Panc1 (cell line): Measurements from ENCODE around the gene TAF1A. TPM values are rescaled to one million over a fixed set of nuclear protein-coding genes. Genes with fewer than 3 reads are reported as not detected.

ENCODE experiments used
- ATAC-seq: fragments of 200-7000 bp; cut with Tn5 transposase; 2 replicates; pipeline ENCODE4 v1.9.1; 2020; ENCODE audit warnings: mild to moderate bottlenecking, moderate library complexity
- BruUV-seq: library from RNA; stranded (reverse); fragments of 400-500 nt; replicated peaks from 2 replicates; lab custom pipeline; 2021; lab: Mats Ljungman, UMichigan
- CTCF ChIA-PET: fragments of 300-600 bp; sonication (Branson Sonifier 250); formaldehyde crosslinking; loops from one replicate; lab custom pipeline; 2022; ENCODE audit warnings: antibody characterized with exemption; lab: Charles Lee
- POLR2A ChIA-PET: fragments of 300-600 bp; sonication (Branson Sonifier 250); formaldehyde crosslinking; loops from one replicate; lab custom pipeline; 2022; ENCODE audit warnings: antibody characterized with exemption; lab: Charles Lee
- DNase-seq: peaks from one replicate; pipeline ENCODE4 v3.0.0-alpha.2; 2010; ENCODE audit warnings: low read depth, low spot score
- H3K27ac ChIP-seq: 2 replicates; pipeline ENCODE4 v1.5.1; 2011; ENCODE audit warnings: mild to moderate bottlenecking, low read length, inconsistent platforms
- H3K27me3 ChIP-seq: fragments of 200-500 bp; sonication (Bioruptor generic); 2 replicates; pipeline ENCODE4 v1.6.0; 2014; ENCODE audit warnings: low read length, inconsistent platforms; ENCODE audit not compliant: control insufficient read depth, insufficient read depth
- H3K36me3 ChIP-seq: fragments of 200-500 bp; sonication (Bioruptor generic); 2 replicates; pipeline ENCODE4 v1.5.1; 2014; ENCODE audit warnings: inconsistent platforms, mild to moderate bottlenecking, low read length, moderate library complexity; ENCODE audit not compliant: control insufficient read depth, insufficient read depth
- H3K4me1 ChIP-seq: 2 replicates; pipeline ENCODE4 v1.5.1; 2011; ENCODE audit warnings: inconsistent platforms, mild to moderate bottlenecking, low read length, moderate library complexity; ENCODE audit not compliant: control insufficient read depth, insufficient read depth
- H3K4me3 ChIP-seq, 2 experiments: 2 replicates each; pipeline ENCODE4 v1.5.1; 2011 to 2012; ENCODE audit warnings: low read depth in 2 of 2, low read length in 2 of 2, mild to moderate bottlenecking in 2 of 2, inconsistent platforms in 1 of 2, moderate library complexity in 1 of 2
- H3K9me3 ChIP-seq: fragments of 200-500 bp; sonication (Bioruptor generic); 2 replicates; pipeline ENCODE4 v1.5.1; 2014; ENCODE audit warnings: low read depth, mild to moderate bottlenecking, inconsistent platforms, low read length, moderate library complexity; ENCODE audit not compliant: control insufficient read depth, insufficient read depth
- CTCF ChIP-seq: fragments of 450-650 bp; IDR thresholded peaks from 2 replicates; pipeline ENCODE4 v1.5.1; 2017; ENCODE audit warnings: mild to moderate bottlenecking
- POLR2AphosphoS5 ChIP-seq: IDR thresholded peaks from 2 replicates; pipeline ENCODE4 v1.6.1; 2012; ENCODE audit warnings: mild to moderate bottlenecking, low read depth, low read length, moderate library complexity
- REST ChIP-seq, 2 experiments: IDR thresholded peaks; 2 replicates each; pipeline ENCODE4 v1.6.1; 2011 to 2012; ENCODE audit warnings: low read depth in 2 of 2, control low read depth in 1 of 2, low read length in 1 of 2, mild to moderate bottlenecking in 1 of 2, moderate library complexity in 1 of 2; ENCODE audit not compliant: insufficient read depth in 1 of 2
- SIN3A ChIP-seq: IDR thresholded peaks from 2 replicates; pipeline ENCODE4 v1.6.1; 2012; ENCODE audit warnings: low read depth, mild to moderate bottlenecking, low read length, moderate library complexity, borderline replicate concordance; ENCODE audit not compliant: insufficient read depth
- TCF7L2 ChIP-seq: IDR thresholded peaks from 2 replicates; pipeline ENCODE4 v1.6.1; 2011; ENCODE audit warnings: mild to moderate bottlenecking, low read depth, low read length, inconsistent platforms
- in situ Hi-C: cut with HindIII; loops from 2 replicates; pipeline ENCODE4 v1.10.0; 2016; ENCODE audit warnings: low sequenced_read_pairs, low pct_unique_long_range_greater_than_20kb
- intact Hi-C: fragments of 100-400 bp; cut with micrococcal nuclease; formaldehyde crosslinking; loops from one replicate; pipeline ENCODE4 v1.10.0; 2022; ENCODE audit not compliant: unreplicated experiment
- total RNA-seq: library from RNA; stranded (reverse); gene quantifications from one replicate; pipeline ENCODE4 v1.2.1, GENCODE V29; 2021; ENCODE audit not compliant: unreplicated experiment

The TAF1A gene
- total RNA-seq, 1 experiment from 2014 or later = 11.6 TPM

GRCh38 chr1:222529916-222530315, 59.8 kb downstream of the TAF1A start:
- ATAC-seq (no peak), DNase-seq (no peak)
- Histone ChIP-seq H3K27ac (no peak overlapping the region), H3K4me1 (no peaks in the 10 kb centered on the region), H3K36me3 (no peaks in the 10 kb centered on the region), H3K9me3 (no peaks in the 10 kb centered on the region), H3K4me3 (no peak overlapping the region), H3K27me3 (no peaks in the 10 kb centered on the region)
- intact Hi-C loops = no loop called here
- ChIA-PET POLR2A (no interaction called here), CTCF (no interaction called here)
- TF ChIP-seq SIN3A = no peak
- no peak for TF ChIP-seq POLR2AphosphoS5
- no peak for TF ChIP-seq CTCF
- no peak for TF ChIP-seq TCF7L2
- TF ChIP-seq REST (IDR thresholded peaks at IDR 0.05; ENCODE audit: insufficient read depth in 1 of 2, low read depth in 2 of 2, low read length in 1 of 2) = no peak
- in situ Hi-C loops = no loop called here
- BruUV-seq = no TSS peak

- Histone ChIP-seq H3K27me3 (no peaks in the 10 kb centered on the region), H3K27ac (no peak overlapping the region), H3K9me3 (no peaks in the 10 kb centered on the region), H3K4me3 (no peak overlapping the region), H3K4me1 (no peaks in the 10 kb centered on the region), H3K36me3 (no peaks in the 10 kb centered on the region)
- ATAC-seq (no peak), DNase-seq (no peak)
- POLR2A ChIA-PET = no interaction called here
- TF ChIP-seq SIN3A (no peak), REST (IDR thresholded peaks at IDR 0.05; ENCODE audit: insufficient read depth in 1 of 2, low read depth in 2 of 2, low read length in 1 of 2) (no peak), TCF7L2 (no peak), CTCF (no peak), POLR2AphosphoS5 (no peak)
- CTCF ChIA-PET = no interaction called here
- no TSS peak for BruUV-seq
- in situ Hi-C loops = no loop called here
- intact Hi-C loops = no loop called here
Observed at GRCh38 chr1:222529181-222529580, 60.6 kb downstream of the TAF1A start.
